ENCODE measurements around the gene TCP1. TPM values are rescaled to one million over a fixed set of nuclear protein-coding genes. Genes with fewer than 3 reads are reported as not detected.

The TCP1 gene
- total and polyA plus RNA-seq, 9 of the 15 experiments (the other 6 are each of a cell fraction or from before 2014, with no cell fraction given), result 331 to 801 (median 645) TPM

GRCh38 chr6:159789377-159790148 lies at the start of gene TCP1 (continued):
- TF ChIP-seq ARID4B (CRISPR knock-in tag; IDR thresholded peaks at IDR 0.05) (peak; percentile 94), IFI16 (CRISPR knock-in tag; IDR thresholded peaks at IDR 0.05) (0 out of 2 replicates have a peak, but pooled peaks have one; percentile 32), SIN3B (IDR thresholded peaks at IDR 0.05; ENCODE audit: low read depth) (peak; percentile 64; the same call in 1 of the 2 replicates), SMAD1 (IDR thresholded peaks at IDR 0.05; ENCODE audit: low read depth, low read length, partially characterized antibody) (no peak), THRA (IDR thresholded peaks at IDR 0.05) (no peak), TARDBP (IDR thresholded peaks at IDR 0.05) (no peak), ELF2 (CRISPR knock-in tag; IDR thresholded peaks at IDR 0.05) (peak; percentile 22; the same call in 1 of the 2 replicates), ZFP36 (IDR thresholded peaks at IDR 0.05; ENCODE audit: low read depth, low read length, partially characterized antibody) (no peak), YY1 (IDR thresholded peaks at IDR 0.05; ENCODE audit: borderline replicate concordance in 1 of 3, control insufficient read depth in 1 of 3, extremely low read depth in 1 of 3, insufficient read depth in 3 of 3, insufficient read length in 1 of 3, insufficient replicate concordance in 2 of 3, low read depth in 1 of 3, low read length in 2 of 3) (peak in 2 of 3 experiments; percentile 45 to 62), POLR3G (IDR thresholded peaks at IDR 0.05; ENCODE audit: extremely low read depth, insufficient read length, insufficient replicate concordance) (no peak), CHAMP1 (IDR thresholded peaks at IDR 0.05) (no peak), FOXA3 (CRISPR knock-in tag; conservative IDR thresholded peaks at IDR 0.05 in 1 of 2, IDR thresholded peaks at IDR 0.05 in 1 of 2) (peak; percentile 39 to 84; a peak in 2 of 4 replicates)

Measured in K562 (cell line).